ENCODE data around the gene JARID2.

- TF ChIP-seq POLR2AphosphoS5 (IDR thresholded peaks at IDR 0.05) (no peak), REST (IDR thresholded peaks at IDR 0.05; ENCODE audit: borderline replicate concordance) (no peak), MXI1 (conservative IDR thresholded peaks at IDR 0.05; ENCODE audit: poor library complexity, severe bottlenecking) (no peak), RAD21 (conservative IDR thresholded peaks at IDR 0.05) (no peak), SMC3 (conservative IDR thresholded peaks at IDR 0.05; ENCODE audit: poor library complexity) (no peak), EZH2 (IDR thresholded peaks at IDR 0.05; ENCODE audit: borderline replicate concordance, insufficient read depth, low read length, poor library complexity, severe bottlenecking) (no peak)
- TF ChIP-seq, protein P1, sequence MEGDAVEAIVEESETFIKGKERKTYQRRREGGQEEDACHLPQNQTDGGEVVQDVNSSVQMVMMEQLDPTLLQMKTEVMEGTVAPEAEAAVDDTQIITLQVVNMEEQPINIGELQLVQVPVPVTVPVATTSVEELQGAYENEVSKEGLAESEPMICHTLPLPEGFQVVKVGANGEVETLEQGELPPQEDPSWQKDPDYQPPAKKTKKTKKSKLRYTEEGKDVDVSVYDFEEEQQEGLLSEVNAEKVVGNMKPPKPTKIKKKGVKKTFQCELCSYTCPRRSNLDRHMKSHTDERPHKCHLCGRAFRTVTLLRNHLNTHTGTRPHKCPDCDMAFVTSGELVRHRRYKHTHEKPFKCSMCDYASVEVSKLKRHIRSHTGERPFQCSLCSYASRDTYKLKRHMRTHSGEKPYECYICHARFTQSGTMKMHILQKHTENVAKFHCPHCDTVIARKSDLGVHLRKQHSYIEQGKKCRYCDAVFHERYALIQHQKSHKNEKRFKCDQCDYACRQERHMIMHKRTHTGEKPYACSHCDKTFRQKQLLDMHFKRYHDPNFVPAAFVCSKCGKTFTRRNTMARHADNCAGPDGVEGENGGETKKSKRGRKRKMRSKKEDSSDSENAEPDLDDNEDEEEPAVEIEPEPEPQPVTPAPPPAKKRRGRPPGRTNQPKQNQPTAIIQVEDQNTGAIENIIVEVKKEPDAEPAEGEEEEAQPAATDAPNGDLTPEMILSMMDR (IDR thresholded peaks at IDR 0.05; ENCODE audit: poor library complexity, severe bottlenecking): no peak
These were observed 125.1 kb downstream of the JARID2 start for GRCh38 chr6:15370733-15371671.
